ENCODE measurements around the gene RYR3.

The RYR3 gene

GRCh38 chr15:33664947-33665346 is 354.2 kb downstream of the RYR3 start:
- DNase-seq = no peak

- DNase-seq = no peak
Observed at GRCh38 chr15:33670567-33670966, 359.8 kb downstream of the RYR3 start.

GRCh38 chr15:33671456-33671855 is 360.7 kb downstream of the RYR3 start:
- no peak for DNase-seq

- peak; percentile 10 to 65 for DNase-seq
Observed at GRCh38 chr15:33675246-33675645, 364.5 kb downstream of the RYR3 start.

- no peak for DNase-seq
Observed at GRCh38 chr15:33677238-33677830, 366.6 kb downstream of the RYR3 start.

- DNase-seq = no peak
Observed at GRCh38 chr15:33678176-33678575, 367.4 kb downstream of the RYR3 start.

- DNase-seq = no peak
Observed at GRCh38 chr15:33678602-33679001, 367.8 kb downstream of the RYR3 start.

GRCh38 chr15:33679061-33679460 is 368.3 kb downstream of the RYR3 start:
- DNase-seq = no peak

GRCh38 chr15:33680336-33680735 is 369.6 kb downstream of the RYR3 start:
- no peak for DNase-seq

GRCh38 chr15:33693166-33693800 is 382.5 kb downstream of the RYR3 start:
- no peak for DNase-seq

GRCh38 chr15:33698126-33698525 is 387.4 kb downstream of the RYR3 start:
- no peak for DNase-seq

GRCh38 chr15:33699145-33699544 is 388.4 kb downstream of the RYR3 start:
- no peak for DNase-seq

- peak in 1 of 2 experiments; percentile 37 for DNase-seq
Observed at GRCh38 chr15:33699691-33700447, 389.1 kb downstream of the RYR3 start.

GRCh38 chr15:33700695-33701303 is 390.0 kb downstream of the RYR3 start:
- peak; percentile 60 to 81 for DNase-seq

- peak in 1 of 2 experiments; percentile 17 for DNase-seq
Observed at GRCh38 chr15:33701304-33701696, 390.5 kb downstream of the RYR3 start.

- no peak for DNase-seq
Observed at GRCh38 chr15:33706173-33706572, 395.4 kb downstream of the RYR3 start.

GRCh38 chr15:33710748-33711147 is 400.0 kb downstream of the RYR3 start:
- DNase-seq = no peak

- no peak for DNase-seq
Observed at GRCh38 chr15:33716025-33716424, 405.3 kb downstream of the RYR3 start.

- DNase-seq = no peak
Observed at GRCh38 chr15:33720952-33721351, 410.2 kb downstream of the RYR3 start.

GRCh38 chr15:33722005-33722672 is 411.4 kb downstream of the RYR3 start:
- DNase-seq = no peak

GRCh38 chr15:33722673-33723015 is 411.9 kb downstream of the RYR3 start:
- no peak for DNase-seq

GRCh38 chr15:33724321-33725036 is 413.7 kb downstream of the RYR3 start:
- no peak for DNase-seq

GRCh38 chr15:33729653-33730052 is 418.9 kb downstream of the RYR3 start:
- DNase-seq = peak in 1 of 2 experiments; percentile 30
